GM18507 (cell line): ENCODE measurements around the gene TRERF1.

Experiments used
- DNase-seq: peaks from one replicate; pipeline ENCODE4 v3.0.0; 2011; ENCODE audit warnings: low read depth; ENCODE audit not compliant: insufficient read length; ENCODE audit errors: extremely low spot score
- FAIRE-seq: peaks from 2 replicates; lab custom pipeline; 2011; peaks lifted over from hg19 to GRCh38; lab: Jason Lieb, UNC

TRERF1 gene

DNA sequence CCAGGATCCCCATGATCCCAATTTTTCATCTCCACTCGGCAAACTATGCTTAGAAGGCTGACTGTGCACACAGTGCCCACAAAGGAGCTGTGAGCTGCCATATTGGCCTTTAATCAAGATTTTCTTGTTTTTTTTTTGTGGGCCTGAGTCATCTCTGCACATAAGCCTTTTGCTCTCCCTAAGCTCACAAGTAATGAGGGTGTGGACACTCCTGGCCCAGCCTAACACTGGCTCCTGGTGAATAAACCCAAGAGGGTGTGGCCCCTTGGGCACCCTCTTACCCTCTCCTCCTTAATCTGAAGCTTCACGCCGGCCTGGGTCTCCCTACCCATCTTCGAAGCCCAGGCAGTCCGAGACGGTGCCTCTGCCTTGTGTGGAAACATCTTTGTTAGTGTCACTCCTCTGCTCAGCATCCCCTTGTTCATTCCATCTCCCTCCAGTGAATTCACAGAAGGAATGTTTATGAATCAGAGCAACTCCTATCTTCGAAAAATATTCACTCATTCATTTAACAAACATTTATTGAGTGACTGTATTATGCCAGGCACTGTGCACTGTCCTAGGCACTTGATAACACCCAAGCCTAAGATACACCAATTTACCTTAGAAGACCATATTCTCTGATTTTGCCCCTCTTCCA is 211.9 kb downstream of the TRERF1 start:
- FAIRE-seq (no peak), DNase-seq (no peak)

DNA sequence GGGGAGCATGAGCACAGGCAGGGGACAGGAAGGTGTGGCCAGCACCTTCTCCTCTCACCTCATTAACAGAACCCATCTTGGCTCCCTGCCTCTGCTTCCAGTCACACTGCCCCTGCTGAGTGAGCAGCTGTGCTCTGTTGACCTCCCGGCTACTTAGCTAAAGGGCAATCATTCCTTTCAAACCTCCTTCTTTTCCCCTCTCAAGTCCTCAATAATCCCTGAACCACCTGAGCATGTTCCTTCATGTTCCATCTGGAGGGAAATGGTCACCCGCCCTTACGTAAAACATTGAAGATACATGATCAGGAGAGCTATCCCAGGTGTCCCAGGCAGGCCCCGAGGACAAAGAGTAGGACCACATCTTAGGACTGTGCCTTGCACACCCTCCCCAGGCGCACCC is 212.4 kb downstream of the TRERF1 start:
- no peak for DNase-seq
- FAIRE-seq, result no peak

DNA sequence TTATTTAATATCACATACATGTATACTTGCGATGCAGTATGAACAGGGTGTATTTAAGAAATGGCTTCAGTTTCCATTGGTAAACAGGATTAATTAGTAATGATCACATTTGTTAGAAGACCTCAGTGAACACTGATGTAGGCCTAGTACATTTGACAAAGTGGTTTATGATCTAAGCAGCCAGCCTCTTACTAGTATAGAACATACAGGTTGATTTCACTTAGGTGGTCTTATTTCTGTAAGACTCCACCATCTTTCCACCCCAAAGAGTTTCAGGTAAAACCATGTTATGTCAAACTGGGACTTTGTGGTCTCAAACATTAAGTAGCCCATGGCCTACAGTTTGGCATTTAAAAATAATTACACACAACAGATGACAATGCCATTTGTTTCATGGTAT is 213.9 kb downstream of the TRERF1 start:
- no peak for FAIRE-seq
- no peak for DNase-seq

DNA sequence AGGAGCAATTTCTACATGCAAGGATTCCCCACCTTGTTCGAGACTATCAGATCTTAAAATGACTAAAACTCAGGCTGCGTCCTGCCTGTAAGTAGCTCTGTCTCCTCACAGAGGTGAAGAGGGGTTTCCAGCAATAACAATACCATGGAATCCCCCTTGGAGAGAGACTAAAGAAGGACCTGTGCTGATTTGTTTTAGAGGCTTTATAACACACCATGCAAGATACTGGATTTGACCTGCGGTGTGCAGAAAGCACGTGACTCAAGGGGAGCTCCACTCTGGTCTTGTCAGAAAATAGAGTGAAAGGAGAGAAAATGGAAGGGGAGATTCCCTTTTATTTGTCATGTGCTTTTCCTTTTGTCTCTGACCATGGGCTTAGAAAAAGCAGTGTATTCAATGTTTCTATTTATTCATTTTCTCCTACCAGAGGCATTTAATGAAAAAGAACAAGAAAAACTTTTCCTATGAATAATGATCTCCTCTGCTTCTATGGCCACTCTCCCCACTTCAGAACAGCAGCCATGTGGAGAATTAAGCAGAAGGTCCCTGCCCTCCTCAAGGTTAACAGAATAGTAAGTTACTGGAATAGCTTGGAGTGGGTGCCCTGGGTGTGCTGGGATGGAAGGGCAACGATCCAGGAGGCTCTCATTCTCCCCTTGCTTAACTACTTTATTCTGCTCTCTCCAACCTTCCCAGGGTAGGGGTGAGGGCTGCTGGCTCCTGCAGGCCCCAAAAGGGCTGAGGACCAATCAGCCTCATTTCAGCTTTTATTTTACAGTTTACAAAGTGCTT is 214.8 kb downstream of the TRERF1 start:
- FAIRE-seq (peak; percentile 52), DNase-seq (no peak)

DNA sequence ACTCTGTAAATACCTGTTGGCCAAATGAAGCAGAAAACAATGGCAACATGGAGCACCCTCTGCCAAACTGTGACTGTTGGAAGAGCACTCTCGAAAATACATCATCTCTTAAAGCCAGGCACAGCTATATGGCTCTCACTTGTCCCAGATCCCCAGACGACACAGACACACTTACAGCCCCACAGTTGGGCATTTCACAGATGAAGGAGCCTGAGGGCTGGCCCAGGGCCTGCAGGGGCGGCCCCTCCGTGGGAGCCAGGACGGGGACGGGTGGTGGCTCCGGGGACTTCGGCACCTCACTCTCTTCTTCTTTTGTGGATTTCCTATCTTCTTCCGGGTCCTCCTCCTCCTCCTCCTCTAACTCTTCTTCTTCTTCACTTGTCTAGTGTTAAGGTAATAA is 215.7 kb downstream of the TRERF1 start:
- DNase-seq (no peak), FAIRE-seq (no peak)

GRCh38 chr6:42232035-42232434 is 219.7 kb downstream of the TRERF1 start:
- DNase-seq, result no peak
- no peak for FAIRE-seq

- FAIRE-seq (no peak), DNase-seq (no peak)
Observed at GRCh38 chr6:42230345-42231321, 221.1 kb downstream of the TRERF1 start.

GRCh38 chr6:42229506-42230119 is 222.1 kb downstream of the TRERF1 start:
- DNase-seq (no peak), FAIRE-seq (no peak)

DNA sequence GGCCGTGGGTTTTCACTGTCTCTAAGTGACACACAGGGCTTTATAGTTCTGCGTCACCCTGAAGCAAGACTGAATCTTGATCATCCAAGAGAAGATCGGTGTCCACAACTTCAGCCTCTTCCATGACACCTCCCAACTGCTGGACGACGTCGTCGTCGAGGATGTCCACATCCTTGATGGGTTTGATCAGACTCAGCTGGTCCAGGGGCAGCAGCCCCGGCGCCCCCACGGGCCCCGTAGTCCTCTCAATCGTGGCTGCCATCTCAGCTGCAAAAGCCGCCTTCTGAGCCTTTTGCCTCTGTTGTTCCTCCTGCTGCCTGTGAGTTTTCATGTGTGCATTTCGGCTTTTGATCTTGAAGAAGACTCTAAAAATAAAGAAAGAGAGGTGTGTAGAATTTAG is 223.4 kb downstream of the TRERF1 start:
- FAIRE-seq (no peak), DNase-seq (no peak)

- no peak for DNase-seq
Observed at GRCh38 chr6:42227173-42227850, 224.4 kb downstream of the TRERF1 start.

DNA sequence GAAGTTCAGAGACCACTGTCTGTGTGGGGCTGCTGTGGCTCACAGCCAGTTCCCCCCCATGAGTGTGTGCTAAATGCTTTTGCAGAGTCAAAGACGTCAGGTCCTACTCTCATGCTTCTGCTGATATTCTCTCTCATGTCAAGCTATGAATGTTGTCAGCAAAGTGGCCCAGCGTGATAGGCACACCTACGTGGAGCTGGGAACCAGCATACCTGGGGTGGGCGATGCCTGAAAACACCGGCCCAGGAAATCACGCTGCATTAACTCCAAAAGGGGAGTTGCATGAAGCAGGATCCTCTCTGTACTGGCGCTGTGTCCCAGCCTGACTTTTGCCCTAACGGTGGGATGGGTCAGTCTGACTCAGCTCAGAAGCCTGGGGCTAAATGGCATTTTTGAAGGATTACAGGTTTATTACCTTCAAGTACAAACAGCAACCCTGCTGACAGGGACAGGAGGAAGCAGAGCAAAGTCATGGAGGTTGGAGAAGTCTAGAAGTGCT is 225.0 kb downstream of the TRERF1 start:
- no peak for FAIRE-seq
- no peak for DNase-seq

More at GRCh38 chr6:42227173-42227850, 224.4 kb downstream of the TRERF1 start:
- FAIRE-seq, result no peak

- DNase-seq (no peak), FAIRE-seq (no peak)
Observed at GRCh38 chr6:42226161-42226611, 225.5 kb downstream of the TRERF1 start.

DNA sequence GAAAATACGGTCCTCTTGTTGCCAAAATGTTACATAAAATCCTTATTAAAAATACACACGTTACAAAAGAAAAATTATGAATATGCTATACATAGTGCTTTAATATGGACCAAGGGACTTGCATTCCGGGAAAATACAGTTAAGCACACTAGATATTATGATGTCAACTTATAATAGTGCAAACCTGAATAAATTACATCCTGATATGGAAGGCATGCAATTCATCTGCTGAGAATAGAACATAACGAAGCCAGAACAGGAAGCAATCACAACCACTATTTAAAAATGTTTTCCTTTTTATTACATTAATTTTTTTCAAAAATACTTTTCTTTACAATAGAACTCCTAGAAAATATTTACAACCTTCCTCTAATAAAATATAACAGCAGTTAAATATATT is 226.3 kb downstream of the TRERF1 start:
- DNase-seq (no peak), FAIRE-seq (no peak)

- DNase-seq (no peak), FAIRE-seq (no peak)
Observed at GRCh38 chr6:42225029-42225339, 226.7 kb downstream of the TRERF1 start.

GRCh38 chr6:42224222-42225028 is 227.3 kb downstream of the TRERF1 start:
- DNase-seq (peak; percentile 37), FAIRE-seq (peak; percentile 79)

DNA sequence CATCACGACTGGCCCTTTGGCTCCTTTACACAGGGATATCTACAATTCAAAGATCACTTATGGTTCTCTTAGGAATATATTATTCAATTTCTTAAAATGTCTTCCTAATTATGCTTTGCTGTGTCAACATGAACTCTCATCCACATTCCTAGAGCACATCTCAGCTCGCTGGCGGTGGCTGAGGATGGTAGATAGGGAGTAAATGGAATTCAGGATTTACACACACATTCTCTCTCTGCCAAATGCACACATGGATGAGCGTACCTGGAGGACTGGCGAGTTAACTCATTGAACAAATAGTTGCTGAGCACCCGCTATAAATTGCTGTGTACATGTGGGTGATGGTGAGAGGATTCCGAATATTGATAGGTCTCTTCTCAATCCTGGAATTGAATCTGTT is 229.3 kb downstream of the TRERF1 start:
- DNase-seq (no peak), FAIRE-seq (no peak)

DNA sequence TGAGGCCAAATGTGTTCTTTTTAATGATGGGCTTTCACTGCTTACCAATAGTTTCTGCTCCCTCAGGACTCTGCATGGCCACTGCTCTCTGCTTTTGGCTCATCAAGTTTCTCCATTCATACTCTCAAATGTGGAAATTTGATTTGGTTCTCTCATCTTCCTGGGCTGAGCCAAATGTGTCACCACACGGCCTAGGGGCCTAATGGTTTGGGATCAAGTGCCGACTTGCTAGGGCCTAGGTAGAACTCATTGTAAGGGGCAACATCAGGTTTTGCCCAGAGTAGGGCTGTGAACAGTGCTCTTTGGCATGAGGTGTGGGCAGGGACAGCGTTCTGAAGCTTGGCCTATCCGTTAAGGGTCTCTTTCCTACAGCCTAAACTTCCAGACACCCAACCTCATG is 230.2 kb downstream of the TRERF1 start:
- FAIRE-seq (no peak), DNase-seq (no peak)

DNA sequence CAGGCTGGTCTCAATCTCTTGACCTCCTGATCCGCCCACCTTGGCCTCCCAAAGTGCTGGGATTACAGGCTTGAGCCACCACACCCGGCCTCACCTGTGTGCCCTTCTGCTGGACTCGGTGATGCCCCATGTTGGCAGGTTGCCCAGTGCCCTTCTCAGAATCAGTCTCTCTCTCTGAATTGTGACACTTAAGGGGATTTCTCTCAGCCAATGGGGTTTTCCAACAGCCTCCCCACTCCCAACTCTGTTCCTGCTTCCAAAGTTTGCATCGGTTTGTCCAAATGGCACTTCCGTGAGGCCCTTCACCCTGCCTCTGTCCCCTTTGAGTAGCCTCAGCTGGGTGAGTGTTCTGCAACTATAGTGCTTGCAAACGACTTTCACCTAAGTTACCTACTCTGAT is 230.9 kb downstream of the TRERF1 start:
- DNase-seq (no peak), FAIRE-seq (no peak)
